ENCODE data around the gene CHSY1.

DNA sequence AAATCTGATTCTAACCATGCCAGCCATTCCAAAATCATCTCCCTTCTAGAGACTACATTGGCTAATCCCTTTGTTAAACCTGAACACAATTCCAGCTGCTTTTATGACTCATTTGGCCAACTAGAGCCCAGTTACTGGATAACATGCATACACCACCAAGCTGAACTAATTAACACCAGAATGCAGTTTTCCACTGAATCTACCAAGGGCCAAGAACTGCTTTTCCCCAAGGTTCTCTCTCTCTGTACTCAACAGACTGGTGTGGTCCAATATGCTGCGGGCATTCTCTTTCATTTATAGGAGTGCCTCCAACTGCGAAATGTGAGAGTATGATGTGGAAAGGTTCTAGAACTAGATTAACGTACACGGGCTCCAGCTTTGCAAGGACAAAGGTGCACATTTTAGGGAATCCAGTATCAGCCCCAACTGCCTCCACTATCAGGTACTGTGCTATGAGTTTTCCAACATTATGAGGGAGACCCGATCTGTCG, 1.5 kb downstream of the CHSY1 start:
- TF ChIP-seq, protein P1, sequence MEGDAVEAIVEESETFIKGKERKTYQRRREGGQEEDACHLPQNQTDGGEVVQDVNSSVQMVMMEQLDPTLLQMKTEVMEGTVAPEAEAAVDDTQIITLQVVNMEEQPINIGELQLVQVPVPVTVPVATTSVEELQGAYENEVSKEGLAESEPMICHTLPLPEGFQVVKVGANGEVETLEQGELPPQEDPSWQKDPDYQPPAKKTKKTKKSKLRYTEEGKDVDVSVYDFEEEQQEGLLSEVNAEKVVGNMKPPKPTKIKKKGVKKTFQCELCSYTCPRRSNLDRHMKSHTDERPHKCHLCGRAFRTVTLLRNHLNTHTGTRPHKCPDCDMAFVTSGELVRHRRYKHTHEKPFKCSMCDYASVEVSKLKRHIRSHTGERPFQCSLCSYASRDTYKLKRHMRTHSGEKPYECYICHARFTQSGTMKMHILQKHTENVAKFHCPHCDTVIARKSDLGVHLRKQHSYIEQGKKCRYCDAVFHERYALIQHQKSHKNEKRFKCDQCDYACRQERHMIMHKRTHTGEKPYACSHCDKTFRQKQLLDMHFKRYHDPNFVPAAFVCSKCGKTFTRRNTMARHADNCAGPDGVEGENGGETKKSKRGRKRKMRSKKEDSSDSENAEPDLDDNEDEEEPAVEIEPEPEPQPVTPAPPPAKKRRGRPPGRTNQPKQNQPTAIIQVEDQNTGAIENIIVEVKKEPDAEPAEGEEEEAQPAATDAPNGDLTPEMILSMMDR (conservative IDR thresholded peaks at IDR 0.05; ENCODE audit: low read length), result no peak
- TF ChIP-seq EZH2phosphoT487 (IDR thresholded peaks at IDR 0.05; ENCODE audit: borderline replicate concordance), result no peak
